ACHN (cell line): ENCODE data around the gene SF3B3.
"Not testable (repeated sequence)": the region's sequence is repeated elsewhere in the genome, so short reads cannot be mapped to it uniquely, and the experiment has no call there.

ENCODE experiments used
- DNase-seq: peaks from one replicate; pipeline ENCODE4 v3.0.0-alpha.2; 2015
- in situ Hi-C: cut with HindIII; loops from 2 replicates; pipeline ENCODE4 v1.10.0; 2017; ENCODE audit warnings: low sequenced_read_pairs, low pct_ligation_motif_present, low pct_unique_long_range_greater_than_20kb

SF3B3 gene

GRCh38 chr16:70601576-70602575 is 78.3 kb downstream of the SF3B3 start:
- in situ Hi-C loops = no loop called here
- DNase-seq = no peak

GRCh38 chr16:70602831-70603230 is 79.2 kb downstream of the SF3B3 start:
- no peak for DNase-seq
- in situ Hi-C loops = no loop called here

GRCh38 chr16:70604407-70605282 is 81.0 kb downstream of the SF3B3 start:
- no peak for DNase-seq
- in situ Hi-C loops = no loop called here

- in situ Hi-C loops = no loop called here
- no peak for DNase-seq
Measured at GRCh38 chr16:70605283-70605657, 81.7 kb downstream of the SF3B3 start.

- DNase-seq = no peak
Measured at GRCh38 chr16:70608521-70608920, 84.9 kb downstream of the SF3B3 start.

GRCh38 chr16:70610273-70611223 is 86.9 kb downstream of the SF3B3 start:
- in situ Hi-C loops = no loop called here
- no peak for DNase-seq

More at GRCh38 chr16:70608521-70608920, 84.9 kb downstream of the SF3B3 start:
- in situ Hi-C loops = no loop called here

- in situ Hi-C loops = no loop called here
- no peak for DNase-seq
Measured at GRCh38 chr16:70611224-70611598, 87.6 kb downstream of the SF3B3 start.

- in situ Hi-C loops = no loop called here
- DNase-seq = no peak
Measured at GRCh38 chr16:70611785-70612303, 88.2 kb downstream of the SF3B3 start.

- in situ Hi-C loops = no loop called here
- no peak for DNase-seq
Measured at GRCh38 chr16:70612931-70613330, 89.3 kb downstream of the SF3B3 start.

- in situ Hi-C loops = no loop called here
- DNase-seq = no peak
Measured at GRCh38 chr16:70614208-70614951, 90.8 kb downstream of the SF3B3 start.

- in situ Hi-C loops = no loop called here
- no peak for DNase-seq
Measured at GRCh38 chr16:70615945-70616344, 92.3 kb downstream of the SF3B3 start.

GRCh38 chr16:70621864-70622263 is 98.2 kb downstream of the SF3B3 start:
- DNase-seq, in situ Hi-C loops: not testable (repeated sequence)
